GM18870 (cell line): ENCODE measurements around the gene CROCC2.

ENCODE experiments used
- ATAC-seq: cut with Tn5 transposase; IDR thresholded peaks from one replicate; pipeline ENCODE4 v1.9.1; 2021; ENCODE audit warnings: moderate library complexity; ENCODE audit not compliant: unreplicated experiment

The CROCC2 gene

GRCh38 chr2:240875228-240876034 is 30.7 kb upstream of the CROCC2 start:
- ATAC-seq, result no peak

DNA sequence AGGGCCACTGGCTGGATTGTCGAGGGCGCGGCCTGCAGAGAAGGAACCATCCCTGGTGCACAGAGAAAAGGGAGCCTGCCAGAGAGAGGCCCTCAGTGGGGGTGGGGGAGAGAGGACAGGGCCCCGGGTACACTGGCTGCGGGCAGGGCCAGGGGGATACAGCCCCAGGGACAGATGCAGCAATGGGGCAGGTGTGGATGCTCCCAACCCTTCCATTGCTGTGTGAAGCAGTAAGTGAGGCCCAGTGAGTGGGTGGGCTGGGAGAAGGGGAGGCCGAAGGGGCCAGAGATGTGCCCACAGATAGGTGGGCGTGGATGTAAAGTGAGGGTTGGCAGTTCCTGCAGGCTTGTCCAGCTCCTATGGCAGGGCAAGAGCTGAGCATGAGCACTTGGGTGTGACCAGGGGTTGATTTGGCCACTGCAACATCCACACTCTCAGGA is 30.1 kb upstream of the CROCC2 start:
- no peak for ATAC-seq

DNA sequence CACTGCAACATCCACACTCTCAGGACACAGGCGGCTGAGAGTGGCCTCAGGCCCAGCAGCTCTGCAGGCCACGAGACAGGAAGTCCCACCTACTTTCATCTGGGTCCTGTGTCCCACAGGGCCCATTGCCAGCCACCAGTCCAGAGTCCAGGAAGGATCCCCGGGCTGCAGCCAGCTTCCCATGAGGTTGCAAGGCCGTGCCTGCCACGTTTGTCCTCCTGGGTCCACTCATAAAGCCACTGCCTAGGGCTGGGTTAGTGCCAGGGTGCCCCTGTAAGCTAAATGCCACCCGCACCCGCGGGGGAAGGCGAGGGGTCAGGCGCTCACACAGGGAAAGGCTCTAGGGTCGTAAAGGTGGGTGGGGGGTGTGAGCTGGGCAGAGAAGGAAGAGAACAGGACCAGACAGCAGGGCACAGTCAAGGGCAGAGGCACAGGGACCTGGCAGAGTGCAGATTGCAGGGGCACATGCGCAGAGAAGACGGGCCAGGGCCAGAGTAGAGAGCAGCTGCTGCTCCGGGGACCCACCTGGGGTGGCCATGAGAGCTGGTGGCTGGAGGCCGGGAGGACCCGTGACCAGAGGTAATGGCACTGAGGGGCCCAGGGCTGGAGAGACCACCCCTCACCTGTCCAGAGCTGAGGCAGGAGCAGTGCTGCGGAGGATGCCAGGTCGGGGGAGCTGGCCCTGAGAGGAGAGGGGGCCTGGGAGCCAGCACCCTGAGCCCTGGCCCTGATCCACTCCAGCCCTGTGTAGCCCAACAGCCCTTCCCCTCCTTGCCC is 29.5 kb upstream of the CROCC2 start:
- no peak for ATAC-seq

DNA sequence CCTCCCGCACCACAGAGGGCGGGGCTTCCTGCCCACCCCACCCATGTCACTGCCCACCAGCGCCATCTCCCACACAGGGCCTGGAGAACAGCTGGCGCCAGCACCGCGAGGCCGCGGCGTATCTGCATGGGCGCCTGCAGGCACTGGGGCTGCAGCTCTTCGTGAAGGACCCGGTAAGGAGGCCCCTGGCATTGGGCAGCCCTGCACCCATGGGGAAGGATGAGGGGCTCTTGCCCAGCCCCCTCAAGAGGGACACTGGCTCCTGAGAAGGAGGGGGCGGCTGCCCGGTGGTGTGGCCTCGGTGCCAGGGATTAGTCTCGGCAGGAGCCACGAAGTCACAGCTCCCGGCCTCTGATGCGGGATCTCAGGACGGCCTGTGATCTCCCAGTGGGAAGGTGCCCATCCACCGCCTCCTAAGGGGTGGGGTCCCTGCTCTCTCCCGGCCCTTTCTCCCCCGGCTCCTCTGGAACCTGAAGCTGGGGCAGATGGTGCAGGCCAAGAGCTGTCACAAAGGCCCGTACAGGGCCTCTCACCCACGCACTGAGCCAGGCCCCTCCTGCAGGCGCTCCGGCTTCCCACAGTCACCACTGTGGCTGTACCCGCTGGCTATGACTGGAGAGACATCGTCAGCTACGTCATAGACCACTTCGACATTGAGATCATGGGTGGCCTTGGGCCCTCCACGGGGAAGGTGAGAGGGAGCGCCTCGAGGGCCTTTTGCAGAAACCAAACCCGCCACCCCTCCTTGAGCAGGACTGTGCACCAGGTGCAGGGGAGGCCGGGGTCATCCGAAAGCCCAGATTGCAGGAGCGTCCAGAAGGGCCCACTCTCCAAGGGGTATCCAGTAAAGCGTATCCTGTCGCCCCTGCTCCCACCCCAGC is 28.4 kb upstream of the CROCC2 start:
- ATAC-seq, result no peak

- ATAC-seq, result no peak
Measured at GRCh38 chr2:240878341-240878936, 27.7 kb upstream of the CROCC2 start.

GRCh38 chr2:240879105-240879504 is 27.0 kb upstream of the CROCC2 start:
- ATAC-seq, result no peak

- ATAC-seq, result no peak
Measured at GRCh38 chr2:240881913-240882312, 24.2 kb upstream of the CROCC2 start.

DNA sequence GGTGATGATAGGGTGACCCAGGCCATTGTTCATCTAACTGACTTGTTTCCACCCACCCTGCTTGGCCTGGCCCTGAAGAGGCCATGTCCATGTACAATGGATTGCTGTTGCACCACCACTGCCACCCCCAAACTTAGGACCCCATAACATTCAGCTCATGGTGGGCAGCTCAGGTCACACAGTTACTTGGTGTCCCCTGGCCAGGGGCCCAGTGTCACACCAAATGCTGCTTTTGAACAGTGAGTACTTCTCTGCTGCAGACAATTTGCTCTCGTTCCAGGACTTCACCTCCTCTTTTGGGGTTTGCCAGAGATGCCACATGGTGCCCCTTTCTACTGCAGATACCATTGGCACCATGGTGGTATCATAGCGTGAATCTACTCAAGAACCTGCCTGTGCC is 21.9 kb upstream of the CROCC2 start:
- ATAC-seq, result no peak

DNA sequence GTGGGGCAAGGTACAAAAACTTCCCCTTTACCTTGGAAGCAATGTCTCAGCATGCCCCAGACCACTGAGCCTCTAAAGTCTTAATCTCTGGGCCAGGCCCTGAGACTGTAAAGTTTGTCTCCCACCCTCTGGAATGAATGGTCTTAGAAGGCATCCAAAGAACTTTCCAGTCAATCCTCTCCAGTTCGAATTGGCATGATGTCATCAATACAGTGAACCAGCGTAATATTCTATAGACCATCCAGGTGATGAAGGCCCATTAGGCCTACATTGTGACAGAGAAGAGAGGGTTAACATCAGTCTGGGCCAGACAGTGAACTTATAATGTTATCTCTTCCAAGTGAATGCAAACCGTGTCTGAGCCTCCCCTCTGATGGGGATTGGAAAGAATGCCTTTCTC is 21.4 kb upstream of the CROCC2 start:
- ATAC-seq, result no peak

GRCh38 chr2:240885566-240885965 is 20.6 kb upstream of the CROCC2 start:
- no peak for ATAC-seq

GRCh38 chr2:240886023-240886565 is 20.0 kb upstream of the CROCC2 start:
- ATAC-seq, result no peak

GRCh38 chr2:240886678-240887609 is 19.2 kb upstream of the CROCC2 start:
- ATAC-seq, result no peak

DNA sequence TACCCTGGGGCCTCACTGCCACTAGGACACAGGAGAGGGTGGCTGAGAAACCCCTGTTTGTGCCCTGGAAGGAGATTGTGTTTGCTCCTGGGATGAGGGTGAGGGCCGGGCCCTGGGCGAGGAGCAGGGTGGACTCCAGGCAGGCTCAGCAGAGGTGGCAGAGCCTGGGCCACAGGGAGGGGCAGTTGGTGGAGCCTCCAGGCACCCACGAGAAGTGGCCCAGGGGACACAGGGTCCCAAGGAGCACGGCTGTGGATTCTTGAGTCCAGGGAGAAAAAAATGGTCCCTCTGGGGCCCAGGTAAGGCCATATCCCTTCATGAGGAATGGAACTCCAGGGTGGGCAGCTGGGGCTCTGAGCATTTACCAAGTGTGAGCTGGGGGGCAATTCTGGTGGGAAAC is 18.5 kb upstream of the CROCC2 start:
- ATAC-seq, result no peak

DNA sequence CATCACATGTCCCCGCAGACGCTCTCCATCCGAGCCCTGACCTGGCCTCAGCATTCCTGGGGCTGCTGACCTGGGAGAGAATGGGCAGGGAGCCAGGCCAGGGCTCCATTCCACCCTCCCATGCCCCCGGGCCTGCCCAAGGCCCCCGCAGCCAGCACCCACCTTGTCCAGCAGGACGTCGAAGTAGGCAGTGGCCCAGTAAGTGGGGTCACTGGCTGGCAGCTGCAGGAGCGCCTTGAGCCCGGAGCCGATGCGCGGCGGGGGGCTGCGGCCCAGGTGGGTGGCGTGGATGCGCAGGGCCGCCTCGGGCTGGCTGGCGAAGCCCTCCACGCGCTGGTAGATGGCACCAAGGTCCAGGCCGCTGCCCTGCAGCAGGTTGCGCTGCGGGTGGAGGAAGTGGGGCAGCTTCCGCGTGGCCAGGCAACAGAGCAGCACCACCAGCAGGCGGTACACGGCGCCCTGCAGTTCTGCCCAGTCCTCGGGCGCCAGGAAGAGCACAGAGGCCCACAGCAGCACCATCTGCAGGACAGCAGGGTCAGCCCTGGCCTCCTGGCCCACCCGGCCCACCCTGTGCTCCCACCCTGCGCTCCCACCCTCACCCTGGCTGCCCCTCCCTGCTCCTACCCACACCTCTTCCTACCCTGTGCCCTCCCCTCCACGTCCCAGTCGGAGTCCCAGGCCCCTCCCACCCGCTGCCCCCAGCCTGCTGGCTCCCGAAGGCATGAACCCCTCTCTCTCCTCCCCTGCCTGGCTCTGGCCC is 17.8 kb upstream of the CROCC2 start:
- ATAC-seq, result no peak

DNA sequence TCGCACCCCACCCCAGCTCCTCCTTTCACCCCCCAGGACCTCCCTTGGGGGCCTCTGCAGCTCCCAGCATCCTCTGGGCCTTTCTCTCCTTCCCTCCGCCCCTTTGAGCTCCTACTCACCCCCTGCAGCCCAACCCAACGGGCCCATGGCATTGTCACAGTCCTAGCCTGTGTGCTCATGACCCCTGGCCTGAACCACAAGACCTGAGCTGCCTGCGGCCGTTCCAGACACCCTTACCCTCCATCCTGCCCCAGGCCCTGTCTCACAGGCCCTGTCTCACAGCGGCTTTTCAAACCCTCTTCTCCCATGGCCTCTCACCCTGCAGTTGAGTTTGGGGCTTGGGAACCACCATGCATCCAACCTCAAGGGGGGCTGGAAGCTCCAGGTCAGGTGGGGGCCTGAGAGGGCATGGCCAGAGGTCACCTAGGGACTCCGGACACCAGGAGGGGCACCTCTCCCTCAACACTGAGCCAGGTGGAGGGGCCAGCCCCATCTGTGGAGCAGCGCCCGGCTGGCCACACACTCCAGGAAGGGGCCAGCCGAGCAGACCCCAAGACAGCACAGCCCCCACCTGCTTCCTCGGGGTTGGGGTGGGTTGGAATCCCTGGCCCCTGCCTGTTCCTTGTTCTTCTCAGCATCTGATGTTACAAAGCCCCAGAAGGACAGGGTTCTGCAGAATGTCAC is 17.1 kb upstream of the CROCC2 start:
- ATAC-seq, result no peak

DNA sequence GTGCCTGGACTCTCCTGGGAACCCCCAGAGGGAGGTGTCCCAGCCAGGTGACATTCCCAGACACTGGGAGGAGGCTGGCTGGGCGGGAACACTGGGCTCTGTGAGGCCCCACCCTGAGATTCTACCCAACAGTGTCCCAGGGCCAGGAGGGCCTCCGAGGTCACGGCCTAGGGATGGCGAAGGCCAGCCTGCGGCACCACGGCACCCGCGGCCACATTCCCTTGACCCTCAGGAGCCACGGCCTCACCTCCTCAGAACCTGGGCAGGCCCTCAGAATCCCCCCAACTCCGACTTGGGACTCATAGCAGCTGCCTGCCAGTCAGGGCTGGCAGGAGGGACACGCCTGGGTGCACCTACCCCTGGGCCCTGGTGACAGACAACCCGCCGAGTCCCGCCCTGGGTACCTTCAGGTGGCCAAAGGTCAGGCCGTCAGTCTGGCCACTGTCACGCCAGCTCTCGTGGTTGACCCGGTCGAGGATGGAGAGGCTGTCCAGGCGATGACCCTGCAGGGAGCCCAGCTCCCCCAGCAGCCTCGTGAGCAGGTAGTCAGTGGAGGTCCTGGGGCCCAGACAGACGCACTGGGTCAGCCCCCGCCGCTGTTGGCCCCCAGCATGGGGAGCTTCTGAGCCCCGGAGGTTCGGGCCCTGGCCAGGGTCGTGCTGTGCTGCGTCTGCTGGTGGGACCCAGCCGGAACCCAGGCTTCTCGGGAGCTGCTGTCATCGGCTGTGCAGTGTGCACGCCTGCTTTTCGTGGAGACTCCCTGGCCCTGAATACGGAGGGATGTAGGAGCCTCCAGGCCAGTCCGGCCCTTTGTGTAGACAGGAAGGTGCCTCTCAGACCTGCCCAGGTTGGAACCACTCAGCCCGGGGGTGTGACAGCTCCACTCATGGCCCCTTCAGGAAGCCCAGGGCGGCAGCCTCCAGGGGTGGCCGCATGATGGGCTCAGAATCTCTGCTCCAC is 16.3 kb upstream of the CROCC2 start:
- ATAC-seq, result no peak

GRCh38 chr2:240890691-240891090 is 15.4 kb upstream of the CROCC2 start:
- no peak for ATAC-seq
